HG03064 (cell line): ENCODE results near the gene MED7.

Experiments
- ATAC-seq: cut with Tn5 transposase; IDR thresholded peaks from one replicate; pipeline ENCODE4 v1.9.1; 2021; ENCODE audit warnings: low read depth; ENCODE audit not compliant: unreplicated experiment

MED7 gene

GRCh38 chr5:157164521-157164920 is 21.9 kb upstream of the MED7 start:
- ATAC-seq = no peak

GRCh38 chr5:157162919-157163510 is 20.4 kb upstream of the MED7 start:
- ATAC-seq = no peak

- ATAC-seq = no peak
Observed at GRCh38 chr5:157161996-157162395, 19.3 kb upstream of the MED7 start.

- no peak for ATAC-seq
Observed at GRCh38 chr5:157160001-157160400, 17.3 kb upstream of the MED7 start.

GRCh38 chr5:157159209-157159751 is 16.6 kb upstream of the MED7 start:
- ATAC-seq = no peak

GRCh38 chr5:157157293-157157891 is 14.7 kb upstream of the MED7 start:
- no peak for ATAC-seq

- ATAC-seq = no peak
Observed at GRCh38 chr5:157155297-157155696, 12.6 kb upstream of the MED7 start.

- ATAC-seq = no peak
Observed at GRCh38 chr5:157150995-157151394, 8.3 kb upstream of the MED7 start.

GRCh38 chr5:157148734-157149615 is 6.3 kb upstream of the MED7 start:
- peak; percentile 66 for ATAC-seq

- peak; percentile 48 for ATAC-seq
Observed at GRCh38 chr5:157143127-157143971, 684 bp upstream of the MED7 start.

- ATAC-seq = no peak
Observed at GRCh38 chr5:157137691-157138090, 5.0 kb downstream of the MED7 start.

- no peak for ATAC-seq
Observed at GRCh38 chr5:157132281-157132612, 10.4 kb downstream of the MED7 start.

- no peak for ATAC-seq
Observed at GRCh38 chr5:157130925-157131324, 11.7 kb downstream of the MED7 start.

- no peak for ATAC-seq
Observed at GRCh38 chr5:157121709-157122108, 21.0 kb downstream of the MED7 start.

- ATAC-seq = no peak
Observed at GRCh38 chr5:157120102-157120501, 22.6 kb downstream of the MED7 start.

- peak; percentile 73 for ATAC-seq
Observed at GRCh38 chr5:157116483-157116954, 26.1 kb downstream of the MED7 start.

GRCh38 chr5:157115502-157115901 is 27.2 kb downstream of the MED7 start:
- ATAC-seq = no peak

GRCh38 chr5:157115012-157115411 is 27.7 kb downstream of the MED7 start:
- ATAC-seq = no peak

- no peak for ATAC-seq
Observed at GRCh38 chr5:157113002-157113401, 29.7 kb downstream of the MED7 start.

GRCh38 chr5:157109744-157110143 is 32.9 kb downstream of the MED7 start:
- ATAC-seq = peak; percentile 72
